ENCODE data around the gene AFF3. TPM values are rescaled to one million over a fixed set of nuclear protein-coding genes. Genes with fewer than 3 reads are reported as not detected.

Gene AFF3
- total RNA-seq, 1 experiment from 2014 or later: not detected

DNA sequence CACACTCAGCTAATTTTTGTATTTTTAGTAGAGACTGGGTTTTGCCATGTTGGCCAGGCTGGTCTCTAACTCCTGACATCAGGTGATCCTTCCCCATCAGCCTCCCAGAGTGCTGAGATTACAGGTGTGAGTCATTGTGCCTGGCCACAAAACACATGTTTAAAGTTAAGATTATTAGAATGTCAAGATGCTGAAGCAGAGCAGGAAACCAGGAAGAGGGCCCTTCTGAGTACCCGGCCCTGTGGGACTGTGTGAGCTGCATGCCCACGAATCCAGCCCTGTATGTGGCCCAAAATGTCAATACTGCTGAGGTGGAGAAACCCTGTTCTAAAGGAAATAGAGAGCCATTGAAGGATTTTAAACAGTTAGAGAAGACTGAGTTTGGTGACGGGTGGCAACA, 621.6 kb downstream of the AFF3 start:
- no peak overlapping the region for H3K27ac ChIP-seq
- ChIA-PET POLR2A (ENCODE audit: unreplicated experiment) (no interaction called here), CTCF (no interaction called here)
- H3K9me3 ChIP-seq (ENCODE audit: insufficient read depth, low read depth): no peaks in the 10 kb centered on the region
- no peak overlapping the region for H2AFZ ChIP-seq
- intact Hi-C loops (cut with micrococcal nuclease; ENCODE audit: unreplicated experiment): no loop called here
- TF ChIP-seq, protein P1, sequence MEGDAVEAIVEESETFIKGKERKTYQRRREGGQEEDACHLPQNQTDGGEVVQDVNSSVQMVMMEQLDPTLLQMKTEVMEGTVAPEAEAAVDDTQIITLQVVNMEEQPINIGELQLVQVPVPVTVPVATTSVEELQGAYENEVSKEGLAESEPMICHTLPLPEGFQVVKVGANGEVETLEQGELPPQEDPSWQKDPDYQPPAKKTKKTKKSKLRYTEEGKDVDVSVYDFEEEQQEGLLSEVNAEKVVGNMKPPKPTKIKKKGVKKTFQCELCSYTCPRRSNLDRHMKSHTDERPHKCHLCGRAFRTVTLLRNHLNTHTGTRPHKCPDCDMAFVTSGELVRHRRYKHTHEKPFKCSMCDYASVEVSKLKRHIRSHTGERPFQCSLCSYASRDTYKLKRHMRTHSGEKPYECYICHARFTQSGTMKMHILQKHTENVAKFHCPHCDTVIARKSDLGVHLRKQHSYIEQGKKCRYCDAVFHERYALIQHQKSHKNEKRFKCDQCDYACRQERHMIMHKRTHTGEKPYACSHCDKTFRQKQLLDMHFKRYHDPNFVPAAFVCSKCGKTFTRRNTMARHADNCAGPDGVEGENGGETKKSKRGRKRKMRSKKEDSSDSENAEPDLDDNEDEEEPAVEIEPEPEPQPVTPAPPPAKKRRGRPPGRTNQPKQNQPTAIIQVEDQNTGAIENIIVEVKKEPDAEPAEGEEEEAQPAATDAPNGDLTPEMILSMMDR (conservative IDR thresholded peaks at IDR 0.05): no peak
- no peak for TF ChIP-seq EZH2 (IDR thresholded peaks at IDR 0.05; ENCODE audit: low read depth)
- peaks cover 93% of the 10 kb centered on the region for H3K27me3 ChIP-seq (ENCODE audit: insufficient read depth, low read depth)
- no peaks in the 10 kb centered on the region for H4K20me1 ChIP-seq (ENCODE audit: insufficient read depth)
- H3K36me3 ChIP-seq (ENCODE audit: low read depth): no peaks in the 10 kb centered on the region
- H3K4me3 ChIP-seq: no peak overlapping the region
- H3K4me1 ChIP-seq (replicated peaks; ENCODE audit: insufficient read depth): no peaks in the 10 kb centered on the region
- H3F3A ChIP-seq (ENCODE audit: insufficient read depth, low read depth): no peaks in the 10 kb centered on the region
- BruUV-seq (replicated peaks): no TSS peak
- no peak overlapping the region for H3K4me2 ChIP-seq
- H3K79me2 ChIP-seq (ENCODE audit: low read depth): no peaks in the 10 kb centered on the region
- no peaks in the 10 kb centered on the region for H3K9me2 ChIP-seq (ENCODE audit: insufficient read depth)
- no peak for DNase-seq

DNA sequence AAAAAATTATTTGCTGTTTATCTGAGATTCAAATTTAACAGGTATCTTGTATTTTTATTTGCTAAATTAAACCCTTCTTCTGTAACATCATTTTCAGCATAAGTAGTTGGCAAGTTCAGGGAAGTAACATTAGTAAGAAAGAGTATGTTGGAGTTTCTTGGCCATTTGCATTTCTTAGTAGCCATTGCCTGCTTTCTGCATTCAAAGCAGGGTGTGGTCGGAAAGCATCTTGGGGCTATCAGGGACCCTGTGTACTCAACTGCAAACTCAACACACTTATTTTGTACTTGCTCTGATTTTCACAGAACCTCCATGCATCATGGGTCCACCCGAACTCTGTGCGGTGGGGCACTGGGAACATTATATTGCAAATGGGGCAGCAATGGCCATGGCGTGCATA, 622.2 kb downstream of the AFF3 start:
- no peak for DNase-seq
- TF ChIP-seq EZH2 (IDR thresholded peaks at IDR 0.05; ENCODE audit: low read depth): no peak
- TF ChIP-seq, protein P1 (conservative IDR thresholded peaks at IDR 0.05): no peak
- no peaks in the 10 kb centered on the region for H3K36me3 ChIP-seq (ENCODE audit: low read depth)
- no peaks in the 10 kb centered on the region for H4K20me1 ChIP-seq (ENCODE audit: insufficient read depth)
- POLR2A ChIA-PET (ENCODE audit: unreplicated experiment): no interaction called here
- H3K4me1 ChIP-seq (replicated peaks; ENCODE audit: insufficient read depth): no peaks in the 10 kb centered on the region
- H3K79me2 ChIP-seq (ENCODE audit: low read depth): no peaks in the 10 kb centered on the region
- no peak overlapping the region for H2AFZ ChIP-seq
- no peaks in the 10 kb centered on the region for H3F3A ChIP-seq (ENCODE audit: insufficient read depth, low read depth)
- BruUV-seq (replicated peaks): no TSS peak
- intact Hi-C loops (cut with micrococcal nuclease; ENCODE audit: unreplicated experiment): no loop called here
- CTCF ChIA-PET: no interaction called here
- no peaks in the 10 kb centered on the region for H3K9me2 ChIP-seq (ENCODE audit: insufficient read depth)
- no peak overlapping the region for H3K4me2 ChIP-seq
- peaks cover 91% of the 10 kb centered on the region for H3K27me3 ChIP-seq (ENCODE audit: insufficient read depth, low read depth)
- no peaks in the 10 kb centered on the region for H3K9me3 ChIP-seq (ENCODE audit: insufficient read depth, low read depth)
- no peak overlapping the region for H3K4me3 ChIP-seq
- no peak overlapping the region for H3K27ac ChIP-seq

DNA sequence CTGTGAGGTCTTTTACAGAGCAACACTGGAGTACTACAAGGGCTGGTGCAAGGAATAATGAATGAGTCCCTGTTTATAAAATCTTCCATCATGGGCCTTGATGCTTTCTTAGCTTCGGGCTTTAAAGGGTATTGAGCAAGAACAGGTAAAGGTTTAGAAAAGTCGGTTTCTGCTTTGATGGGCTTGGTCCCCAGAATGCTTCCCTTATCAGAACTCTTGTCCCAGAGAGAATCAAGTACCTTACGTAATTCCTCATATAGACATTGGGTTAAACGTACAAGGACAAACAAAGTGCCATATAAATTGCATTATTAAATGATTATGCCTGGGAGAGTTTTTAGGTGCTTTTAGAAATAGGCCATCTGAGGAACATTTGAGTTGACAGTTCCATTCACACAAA, 628.0 kb downstream of the AFF3 start:
- no peaks in the 10 kb centered on the region for H4K20me1 ChIP-seq (ENCODE audit: insufficient read depth)
- no peak overlapping the region for H3K27ac ChIP-seq
- H3K9me3 ChIP-seq (ENCODE audit: insufficient read depth, low read depth): no peaks in the 10 kb centered on the region
- BruUV-seq (replicated peaks): no TSS peak
- intact Hi-C loops (cut with micrococcal nuclease; ENCODE audit: unreplicated experiment): no loop called here
- H3K4me1 ChIP-seq (replicated peaks; ENCODE audit: insufficient read depth): no peaks in the 10 kb centered on the region
- ChIA-PET POLR2A (ENCODE audit: unreplicated experiment) (no interaction called here), CTCF (no interaction called here)
- H3K79me2 ChIP-seq (ENCODE audit: low read depth): no peaks in the 10 kb centered on the region
- no peaks in the 10 kb centered on the region for H3K36me3 ChIP-seq (ENCODE audit: low read depth)
- no peak for DNase-seq
- TF ChIP-seq EZH2 (IDR thresholded peaks at IDR 0.05; ENCODE audit: low read depth): no peak
- TF ChIP-seq, protein P1 (conservative IDR thresholded peaks at IDR 0.05): no peak
- H3K4me2 ChIP-seq: no peak overlapping the region
- no peak overlapping the region for H3K4me3 ChIP-seq
- peaks cover 59% of the 10 kb centered on the region for H3K27me3 ChIP-seq (ENCODE audit: insufficient read depth, low read depth)
- no peaks in the 10 kb centered on the region for H3F3A ChIP-seq (ENCODE audit: insufficient read depth, low read depth)
- H3K9me2 ChIP-seq (ENCODE audit: insufficient read depth): no peaks in the 10 kb centered on the region
- no peak overlapping the region for H2AFZ ChIP-seq

Measured in PC-9 (cell line).